GM19043 (cell line): ENCODE measurements around the gene TBC1D19.

Source experiments
- ATAC-seq: cut with Tn5 transposase; IDR thresholded peaks from one replicate; pipeline ENCODE4 v1.9.1; 2021; ENCODE audit warnings: low read depth; ENCODE audit not compliant: unreplicated experiment

Gene TBC1D19

GRCh38 chr4:26727844-26728243, 144.0 kb downstream of the TBC1D19 start:
- ATAC-seq, result no peak

GRCh38 chr4:26729027-26729426, 145.1 kb downstream of the TBC1D19 start:
- ATAC-seq, result no peak

- ATAC-seq, result no peak
Observed at GRCh38 chr4:26729547-26729946, 145.7 kb downstream of the TBC1D19 start.

- ATAC-seq, result peak; percentile 87
Observed at GRCh38 chr4:26731351-26732035, 147.6 kb downstream of the TBC1D19 start.

GRCh38 chr4:26732356-26732755, 148.5 kb downstream of the TBC1D19 start:
- ATAC-seq, result no peak

GRCh38 chr4:26736621-26737020, 152.7 kb downstream of the TBC1D19 start:
- no peak for ATAC-seq

- ATAC-seq, result no peak
Observed at GRCh38 chr4:26737385-26737784, 153.5 kb downstream of the TBC1D19 start.

- no peak for ATAC-seq
Observed at GRCh38 chr4:26741491-26741871, 157.6 kb downstream of the TBC1D19 start.

GRCh38 chr4:26746802-26747213, 162.9 kb downstream of the TBC1D19 start:
- peak; percentile 98 for ATAC-seq

- ATAC-seq, result no peak
Observed at GRCh38 chr4:26748811-26749210, 164.9 kb downstream of the TBC1D19 start.

GRCh38 chr4:26749867-26750266, 166.0 kb downstream of the TBC1D19 start:
- ATAC-seq, result no peak

GRCh38 chr4:26751004-26751403, 167.1 kb downstream of the TBC1D19 start:
- no peak for ATAC-seq

GRCh38 chr4:26751838-26752237, 168.0 kb downstream of the TBC1D19 start:
- ATAC-seq, result peak; percentile 81

GRCh38 chr4:26753187-26753586, 169.3 kb downstream of the TBC1D19 start:
- ATAC-seq, result no peak

GRCh38 chr4:26753617-26754016, 169.7 kb downstream of the TBC1D19 start:
- no peak for ATAC-seq

- ATAC-seq, result no peak
Observed at GRCh38 chr4:26757751-26758150, 173.9 kb downstream of the TBC1D19 start.

- ATAC-seq, result no peak
Observed at GRCh38 chr4:26758899-26759298, 175.0 kb downstream of the TBC1D19 start.

GRCh38 chr4:26762650-26763049, 178.8 kb downstream of the TBC1D19 start:
- no peak for ATAC-seq

- ATAC-seq, result no peak
Observed at GRCh38 chr4:26763063-26763462, 179.2 kb downstream of the TBC1D19 start.

GRCh38 chr4:26763648-26764047, 179.8 kb downstream of the TBC1D19 start:
- ATAC-seq, result no peak

- ATAC-seq, result no peak
Observed at GRCh38 chr4:26764231-26764630, 180.3 kb downstream of the TBC1D19 start.

- ATAC-seq, result no peak
Observed at GRCh38 chr4:26765515-26765914, 181.6 kb downstream of the TBC1D19 start.

GRCh38 chr4:26766141-26766540, 182.3 kb downstream of the TBC1D19 start:
- no peak for ATAC-seq
